Vagina (tissue), 2 donors: ENCODE measurements around the gene TRABD2B. TPM values are rescaled to one million over a fixed set of nuclear protein-coding genes. Genes with fewer than 3 reads are reported as not detected.

Experiments used
- DNase-seq, 2 donors: peaks; one replicate each; pipeline ENCODE4 v3.0.0-alpha.2; 2017; ENCODE audit errors: extremely low spot score in 2 of 2
- H3K27ac ChIP-seq: fragments of 200-600 bp; sonication (generic); one replicate; pipeline ENCODE4 v1.5.1; 2019
- H3K27me3 ChIP-seq: fragments of 200-600 bp; sonication (generic); one replicate; pipeline ENCODE4 v1.5.1; 2019
- H3K36me3 ChIP-seq, 2 donors: fragments of 200-600 bp; sonication (generic); one replicate each; pipeline ENCODE4 v1.5.1; 2017 to 2019
- H3K4me1 ChIP-seq: fragments of 200-600 bp; sonication (generic); one replicate; pipeline ENCODE4 v1.5.1; 2019
- H3K4me3 ChIP-seq, 2 donors: fragments of 200-600 bp; sonication (generic); 1 replicate in 1 of 2; 2 replicates in 1 of 2; pipeline ENCODE4 v1.5.1; 2016 to 2019
- H3K9me3 ChIP-seq: fragments of 200-600 bp; sonication (generic); one replicate; pipeline ENCODE4 v1.5.1; 2019
- POLR2A ChIP-seq, 2 donors: fragments of 450-650 bp; IDR thresholded peaks; one replicate each; pipeline ENCODE4 v1.6.1; 2017; ENCODE audit warnings: antibody characterized with exemption in 2 of 2, mild to moderate bottlenecking in 2 of 2, moderate library complexity in 2 of 2
- POLR2AphosphoS5 ChIP-seq, 2 donors: sonication (generic); formaldehyde crosslinking; IDR thresholded peaks; one replicate each; pipeline ENCODE4 v1.9.0; 2017; ENCODE audit warnings: antibody characterized with exemption in 2 of 2, mild to moderate bottlenecking in 2 of 2, low read depth in 1 of 2; ENCODE audit not compliant: insufficient read depth in 1 of 2
- intact Hi-C: fragments of 100-400 bp; cut with DNase I; formaldehyde crosslinking; loops from one replicate; pipeline ENCODE4 v1.15.1; 2023
- total RNA-seq: library from RNA; depleted of rRNA; stranded (reverse); fragments of >200 nt; gene quantifications from one replicate; pipeline ENCODE4 v1.2.3, GENCODE V29; 2016
- TF ChIP-seq, protein P1 (sequence below), 3 experiments: fragments of 450-650 bp in 2 of 3; fragments of 200-600 bp in 1 of 3; sonication (generic) in 1 of 3; IDR thresholded peaks; one replicate each; pipeline ENCODE4 v1.5.1; 2017 to 2019; ENCODE audit warnings: antibody characterized with exemption in 3 of 3, mild to moderate bottlenecking in 2 of 3, moderate library complexity in 2 of 3

The TRABD2B gene
- total RNA-seq, 1 donor from 2014 or later, result 5.6 TPM

GRCh38 chr1:47816325-47817071, 180.7 kb downstream of the TRABD2B start:
- intact Hi-C loops, result no loop called here
- TF ChIP-seq, protein P1, sequence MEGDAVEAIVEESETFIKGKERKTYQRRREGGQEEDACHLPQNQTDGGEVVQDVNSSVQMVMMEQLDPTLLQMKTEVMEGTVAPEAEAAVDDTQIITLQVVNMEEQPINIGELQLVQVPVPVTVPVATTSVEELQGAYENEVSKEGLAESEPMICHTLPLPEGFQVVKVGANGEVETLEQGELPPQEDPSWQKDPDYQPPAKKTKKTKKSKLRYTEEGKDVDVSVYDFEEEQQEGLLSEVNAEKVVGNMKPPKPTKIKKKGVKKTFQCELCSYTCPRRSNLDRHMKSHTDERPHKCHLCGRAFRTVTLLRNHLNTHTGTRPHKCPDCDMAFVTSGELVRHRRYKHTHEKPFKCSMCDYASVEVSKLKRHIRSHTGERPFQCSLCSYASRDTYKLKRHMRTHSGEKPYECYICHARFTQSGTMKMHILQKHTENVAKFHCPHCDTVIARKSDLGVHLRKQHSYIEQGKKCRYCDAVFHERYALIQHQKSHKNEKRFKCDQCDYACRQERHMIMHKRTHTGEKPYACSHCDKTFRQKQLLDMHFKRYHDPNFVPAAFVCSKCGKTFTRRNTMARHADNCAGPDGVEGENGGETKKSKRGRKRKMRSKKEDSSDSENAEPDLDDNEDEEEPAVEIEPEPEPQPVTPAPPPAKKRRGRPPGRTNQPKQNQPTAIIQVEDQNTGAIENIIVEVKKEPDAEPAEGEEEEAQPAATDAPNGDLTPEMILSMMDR (IDR thresholded peaks at IDR 0.05), result no peak
- TF ChIP-seq POLR2A (IDR thresholded peaks at IDR 0.05), result no peak
- no peak for TF ChIP-seq POLR2AphosphoS5 (IDR thresholded peaks at IDR 0.05; ENCODE audit: insufficient read depth in 1 of 2, low read depth in 1 of 2)
- H3K27ac ChIP-seq, result no peak overlapping the region
- no peak for DNase-seq
- no peaks in the 10 kb centered on the region for H3K36me3 ChIP-seq
- no peak overlapping the region for H3K4me3 ChIP-seq
- peaks cover 3% of the 10 kb centered on the region for H3K4me1 ChIP-seq
- H3K9me3 ChIP-seq, result no peaks in the 10 kb centered on the region
- no peaks in the 10 kb centered on the region for H3K27me3 ChIP-seq

GRCh38 chr1:47814612-47815395, 182.4 kb downstream of the TRABD2B start:
- Histone ChIP-seq H3K4me1 (peaks cover 16% of the 10 kb centered on the region), H3K27ac (no peak overlapping the region), H3K4me3 (no peak overlapping the region), H3K27me3 (no peaks in the 10 kb centered on the region), H3K9me3 (no peaks in the 10 kb centered on the region), H3K36me3 (no peaks in the 10 kb centered on the region)
- TF ChIP-seq POLR2AphosphoS5 (IDR thresholded peaks at IDR 0.05; ENCODE audit: insufficient read depth in 1 of 2, low read depth in 1 of 2), result no peak
- TF ChIP-seq, protein P1 (IDR thresholded peaks at IDR 0.05), result no peak
- DNase-seq, result no peak
- intact Hi-C loops, result no loop called here

- no peaks in the 10 kb centered on the region for H3K36me3 ChIP-seq
- H3K27me3 ChIP-seq, result no peaks in the 10 kb centered on the region
- no peak overlapping the region for H3K27ac ChIP-seq
- TF ChIP-seq POLR2AphosphoS5 (IDR thresholded peaks at IDR 0.05; ENCODE audit: insufficient read depth in 1 of 2, low read depth in 1 of 2) (no peak), POLR2A (IDR thresholded peaks at IDR 0.05) (no peak)
- TF ChIP-seq, protein P1 (IDR thresholded peaks at IDR 0.05), result no peak
- intact Hi-C loops, result no loop called here
- DNase-seq, result no peak
- peaks cover 24% of the 10 kb centered on the region for H3K4me1 ChIP-seq
- H3K4me3 ChIP-seq, result no peak overlapping the region
- no peaks in the 10 kb centered on the region for H3K9me3 ChIP-seq
These were observed 183.2 kb downstream of the TRABD2B start for GRCh38 chr1:47813970-47814369.

DNA sequence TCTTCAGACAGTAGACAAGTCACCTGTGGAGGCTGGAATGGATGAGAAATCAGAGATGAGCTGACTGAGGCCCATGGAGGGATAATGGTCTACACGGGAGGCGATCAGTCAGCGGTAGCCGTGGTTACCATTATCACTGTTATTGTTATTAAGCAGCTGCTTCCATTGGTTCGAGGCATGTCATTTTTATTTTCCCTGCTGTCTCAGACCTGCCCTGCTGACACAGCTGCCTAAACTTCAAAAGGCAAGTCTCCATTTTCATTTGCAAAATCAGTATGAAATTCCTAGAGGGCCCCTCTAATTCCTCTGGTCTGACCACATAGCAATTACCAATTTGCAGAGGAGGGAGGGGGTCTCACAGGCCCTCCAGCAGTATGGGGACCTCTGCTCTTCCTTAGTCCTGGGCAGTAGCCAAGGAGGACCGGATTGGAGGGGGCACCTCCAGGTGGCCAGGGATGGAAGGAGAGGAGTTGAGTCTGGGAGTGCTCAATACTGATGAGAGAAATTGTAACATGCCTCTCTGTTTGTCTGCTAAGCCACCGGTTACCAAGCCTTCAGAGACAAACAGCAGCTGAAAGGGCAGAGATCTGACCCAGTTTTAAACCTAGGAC, 184.2 kb downstream of the TRABD2B start:
- intact Hi-C loops, result no loop called here
- H3K4me1 ChIP-seq, result peaks cover 24% of the 10 kb centered on the region
- no peaks in the 10 kb centered on the region for H3K27me3 ChIP-seq
- no peak for DNase-seq
- H3K27ac ChIP-seq, result no peak overlapping the region
- no peak overlapping the region for H3K4me3 ChIP-seq
- no peaks in the 10 kb centered on the region for H3K9me3 ChIP-seq
- TF ChIP-seq POLR2AphosphoS5 (IDR thresholded peaks at IDR 0.05; ENCODE audit: insufficient read depth in 1 of 2, low read depth in 1 of 2) (no peak), POLR2A (IDR thresholded peaks at IDR 0.05) (no peak)
- TF ChIP-seq, protein P1 (IDR thresholded peaks at IDR 0.05), result no peak
- H3K36me3 ChIP-seq, result no peaks in the 10 kb centered on the region
